GM18873 (cell line): ENCODE measurements around the gene MUC2.

Experiments used
- ATAC-seq: cut with Tn5 transposase; IDR thresholded peaks from one replicate; pipeline ENCODE4 v1.9.1; 2021; ENCODE audit warnings: mild to moderate bottlenecking, moderate library complexity, moderate number of reproducible peaks; ENCODE audit not compliant: unreplicated experiment, low FRiP score

The MUC2 gene

DNA sequence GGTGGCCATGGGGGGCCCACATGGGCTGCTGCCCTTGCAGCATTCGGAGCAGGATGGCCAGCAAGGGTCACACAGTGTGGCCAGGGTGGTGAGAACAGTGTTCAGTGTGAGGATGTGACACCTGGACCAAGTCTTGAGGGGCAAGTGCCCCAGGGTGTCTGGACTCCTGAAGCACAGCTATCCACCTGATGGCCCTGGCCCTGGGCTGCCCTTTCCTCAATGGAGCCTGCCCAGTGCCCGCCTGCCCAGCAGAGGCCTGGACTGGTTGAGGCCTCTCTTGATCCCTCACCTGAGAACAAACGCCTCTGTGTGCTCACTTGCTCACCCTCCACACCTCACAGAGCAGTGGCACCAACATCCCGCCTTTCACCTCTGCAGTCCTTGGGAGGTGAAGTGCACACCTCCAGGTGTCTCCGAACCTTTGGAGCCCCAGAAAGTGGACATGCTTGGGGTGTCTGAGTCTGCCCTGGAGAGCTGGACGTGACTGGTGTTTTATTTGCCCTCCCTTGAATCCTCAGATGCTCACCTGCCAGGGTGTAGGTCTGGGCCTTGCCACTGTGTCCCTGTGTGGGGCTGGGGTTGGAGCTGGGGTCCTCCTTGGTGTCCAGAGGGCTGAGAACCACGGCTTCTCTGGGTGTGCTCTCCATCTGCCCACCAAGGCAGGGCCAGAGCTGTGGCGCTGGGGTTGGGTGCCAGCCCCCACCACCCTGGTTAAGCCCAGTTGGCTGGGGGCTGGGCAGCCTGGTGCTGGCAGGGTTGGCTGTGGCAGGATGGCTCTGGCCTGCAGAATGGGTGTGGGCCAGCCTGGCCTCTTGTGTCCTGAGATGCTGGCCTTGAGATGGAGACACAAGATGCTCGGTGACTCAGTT, 3.8 kb upstream of the MUC2 start:
- ATAC-seq, result no peak

GRCh38 chr11:1071571-1072115, 3.0 kb upstream of the MUC2 start:
- ATAC-seq, result no peak

- no peak for ATAC-seq
Observed at GRCh38 chr11:1072116-1072820, 2.4 kb upstream of the MUC2 start.

DNA sequence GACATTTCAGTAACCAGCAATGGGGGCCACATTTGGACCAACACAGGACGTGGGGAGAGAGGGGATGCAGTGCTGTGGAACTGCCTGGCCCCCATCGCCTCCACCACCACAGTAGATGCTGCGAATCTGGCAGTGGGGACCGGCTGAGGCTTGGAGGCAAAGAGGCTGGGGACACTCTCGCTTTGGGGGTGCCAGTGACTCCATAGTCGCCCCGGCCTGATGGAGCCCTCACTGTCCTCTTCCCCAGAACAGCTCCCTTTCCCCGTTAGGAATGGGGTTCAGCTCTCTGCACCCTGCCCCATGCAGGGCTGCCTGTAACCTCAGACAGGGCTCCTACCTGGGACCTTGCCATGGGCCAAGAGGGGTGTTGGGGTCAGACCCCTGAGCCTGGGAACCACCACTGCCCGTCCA, 1.8 kb upstream of the MUC2 start:
- no peak for ATAC-seq

DNA sequence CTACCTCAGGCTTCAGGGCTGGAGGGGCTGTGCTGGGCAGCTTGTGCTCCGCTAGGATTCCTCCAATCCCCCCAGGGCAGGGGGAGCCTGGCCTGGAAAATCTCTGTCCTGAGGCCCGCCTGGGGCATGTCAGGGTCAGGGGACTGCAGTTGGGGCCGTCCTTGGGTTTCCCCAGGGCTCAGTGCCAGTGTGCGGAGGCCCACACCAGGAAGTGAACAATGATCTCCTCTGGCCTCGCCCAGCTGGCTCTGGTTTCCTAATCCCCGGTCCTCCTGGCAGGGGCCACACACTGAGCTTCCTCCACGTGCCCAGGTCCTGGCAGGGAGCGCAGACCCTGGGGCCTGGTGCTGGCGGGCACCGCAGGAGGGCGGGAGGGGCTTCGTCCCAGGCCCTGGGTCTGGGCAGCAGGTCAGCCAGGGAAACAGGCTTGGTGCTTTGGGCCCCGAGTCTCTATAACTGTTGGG, 1.4 kb upstream of the MUC2 start:
- no peak for ATAC-seq

GRCh38 chr11:1073851-1074243, 827 bp upstream of the MUC2 start:
- ATAC-seq, result no peak

GRCh38 chr11:1075341-1075911, 752 bp downstream of the MUC2 start:
- ATAC-seq, result no peak

DNA sequence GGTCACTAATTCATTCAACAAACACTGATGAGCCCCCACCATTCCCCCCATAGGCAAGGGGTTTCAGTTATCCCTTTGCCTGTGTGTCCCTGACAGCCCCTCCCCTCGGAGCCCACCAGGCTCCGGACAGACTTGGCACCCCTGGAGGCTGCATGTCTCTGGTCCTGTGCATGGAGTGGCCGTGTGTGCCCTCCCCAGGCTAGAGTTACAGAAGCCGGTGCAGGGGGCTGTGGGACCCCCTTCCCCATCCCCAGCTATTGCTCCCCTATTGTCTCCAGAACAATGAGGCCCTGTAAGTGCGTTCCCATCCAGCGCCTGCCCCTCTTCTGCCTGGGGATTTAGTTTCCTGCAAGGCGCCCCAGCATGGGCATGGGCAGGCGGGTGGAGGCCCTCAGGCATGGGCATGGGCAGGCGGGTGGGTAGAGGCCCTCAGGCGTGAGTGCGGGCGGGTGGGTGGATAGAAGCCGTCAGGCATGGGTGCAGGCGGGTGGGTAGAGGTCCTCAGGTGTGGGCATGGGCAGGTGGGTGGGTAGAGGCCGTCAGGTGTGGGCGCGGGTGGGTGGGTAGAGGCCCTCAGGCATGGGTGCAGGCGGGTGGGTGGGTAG, 1.5 kb downstream of the MUC2 start:
- ATAC-seq, result no peak

GRCh38 chr11:1077033-1077416, 2.4 kb downstream of the MUC2 start:
- ATAC-seq, result no peak

- ATAC-seq, result no peak
Observed at GRCh38 chr11:1077417-1078119, 2.9 kb downstream of the MUC2 start.

DNA sequence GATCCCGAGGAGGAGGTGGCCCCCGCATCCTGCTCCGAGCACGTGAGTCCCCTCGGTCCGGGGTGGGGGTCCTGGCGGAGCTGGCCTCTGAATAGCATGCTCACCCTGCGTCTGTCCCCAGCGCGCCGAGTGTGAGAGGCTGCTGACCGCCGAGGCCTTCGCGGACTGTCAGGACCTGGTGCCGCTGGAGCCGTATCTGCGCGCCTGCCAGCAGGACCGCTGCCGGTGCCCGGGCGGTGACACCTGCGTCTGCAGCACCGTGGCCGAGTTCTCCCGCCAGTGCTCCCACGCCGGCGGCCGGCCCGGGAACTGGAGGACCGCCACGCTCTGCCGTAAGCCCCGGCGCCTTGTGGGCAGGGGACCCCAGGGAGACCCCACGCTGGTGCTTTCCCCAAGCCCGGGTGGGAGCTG, 3.5 kb downstream of the MUC2 start:
- no peak for ATAC-seq

DNA sequence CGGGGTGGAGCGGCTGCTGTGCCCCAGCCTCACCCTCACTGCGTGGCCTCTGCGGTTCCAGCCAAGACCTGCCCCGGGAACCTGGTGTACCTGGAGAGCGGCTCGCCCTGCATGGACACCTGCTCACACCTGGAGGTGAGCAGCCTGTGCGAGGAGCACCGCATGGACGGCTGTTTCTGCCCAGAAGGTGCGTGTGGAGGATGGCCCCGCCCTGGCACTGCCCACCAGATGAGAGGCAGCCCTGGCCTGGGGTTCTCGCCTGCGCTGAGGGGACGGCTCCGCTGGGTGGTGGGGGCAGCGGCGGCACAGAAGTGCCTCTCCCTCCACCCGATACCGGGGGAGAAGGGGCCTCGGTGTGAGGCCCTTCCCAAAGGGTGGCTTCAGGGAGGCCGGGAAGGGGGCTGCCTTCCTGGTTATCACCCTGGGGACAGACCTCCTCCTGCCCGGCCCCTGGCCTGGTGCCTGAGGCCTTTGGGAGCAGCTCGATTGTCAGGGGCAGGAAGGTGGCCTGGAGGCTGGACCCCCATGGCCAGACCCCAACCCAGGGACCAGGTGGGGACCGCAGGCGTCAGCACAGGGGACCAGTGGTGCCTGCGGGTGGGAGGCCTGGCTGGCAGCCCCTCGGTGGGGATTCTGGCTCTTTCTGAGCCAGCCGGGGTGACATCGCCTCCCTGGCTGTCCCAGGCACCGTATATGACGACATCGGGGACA, 7.1 kb downstream of the MUC2 start:
- ATAC-seq, result no peak

DNA sequence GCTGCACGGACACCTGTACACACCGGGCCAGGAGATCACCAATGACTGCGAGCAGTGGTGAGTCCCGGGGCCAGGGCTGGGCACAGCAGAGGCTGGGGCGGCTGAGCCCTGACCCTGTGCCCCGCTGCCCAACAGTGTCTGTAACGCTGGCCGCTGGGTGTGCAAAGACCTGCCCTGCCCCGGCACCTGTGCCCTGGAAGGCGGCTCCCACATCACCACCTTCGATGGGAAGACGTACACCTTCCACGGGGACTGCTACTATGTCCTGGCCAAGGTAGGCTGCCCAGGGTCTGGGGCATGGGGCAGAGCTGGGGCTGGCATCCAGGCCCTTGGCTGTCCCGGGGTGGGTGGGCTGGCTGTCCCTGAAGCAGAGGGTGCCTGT, 7.7 kb downstream of the MUC2 start:
- ATAC-seq, result no peak

DNA sequence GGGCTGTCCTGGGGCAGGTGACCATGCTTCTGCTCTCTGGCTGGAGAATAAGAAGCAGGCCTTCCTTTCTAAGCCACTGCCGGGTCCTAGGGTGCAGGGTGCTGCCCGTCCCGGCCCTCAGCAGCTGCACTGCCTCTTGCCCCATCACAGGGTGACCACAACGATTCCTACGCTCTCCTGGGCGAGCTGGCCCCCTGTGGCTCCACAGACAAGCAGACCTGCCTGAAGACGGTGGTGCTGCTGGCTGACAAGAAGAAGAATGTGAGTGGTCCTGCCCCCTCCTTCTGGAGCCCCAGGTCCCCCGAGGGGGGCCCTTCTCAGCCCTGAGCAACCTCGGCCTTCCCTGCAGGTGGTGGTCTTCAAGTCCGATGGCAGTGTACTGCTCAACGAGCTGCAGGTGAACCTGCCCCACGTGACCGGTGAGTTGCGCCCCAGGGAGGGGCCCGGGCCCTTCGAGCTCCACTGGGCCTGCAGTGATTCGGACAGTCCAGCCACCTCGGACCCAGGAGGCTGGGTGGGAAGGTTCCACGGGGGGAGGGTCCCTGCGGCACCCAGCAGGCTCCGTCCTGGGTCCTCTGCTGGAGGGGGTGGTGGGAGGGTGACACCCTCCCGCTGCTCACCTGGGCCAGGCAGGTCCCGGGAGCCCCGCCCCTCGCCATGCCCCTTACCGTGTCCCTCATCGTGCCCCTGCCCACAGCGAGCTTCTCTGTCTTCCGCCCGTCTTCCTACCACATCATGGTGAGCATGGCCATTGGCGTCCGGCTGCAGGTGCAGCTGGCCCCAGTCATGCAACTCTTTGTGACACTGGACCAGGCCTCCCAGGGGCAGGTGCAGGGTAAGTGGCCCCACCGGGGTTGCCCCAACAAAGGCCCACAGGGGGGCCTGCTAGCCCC, 8.3 kb downstream of the MUC2 start:
- no peak for ATAC-seq

- ATAC-seq, result no peak
Observed at GRCh38 chr11:1083621-1084551, 9.2 kb downstream of the MUC2 start.

GRCh38 chr11:1084561-1085439, 10.1 kb downstream of the MUC2 start:
- no peak for ATAC-seq
